ENCODE data around the gene STAT2. TPM values are rescaled to one million over a fixed set of nuclear protein-coding genes. Genes with fewer than 3 reads are reported as not detected.
A peak's percentile ranks its signal among the peaks of the same experiment; 100 is the strongest.

STAT2 gene
- total and polyA plus RNA-seq, 2 of the 13 experiments (the other 11 are each of a cell fraction or from before 2014, with no cell fraction given) = 43.5 to 84.6 TPM

GRCh38 chr12:56321027-56321426, 38.9 kb downstream of the STAT2 start (continued):
- TF ChIP-seq, protein P1, sequence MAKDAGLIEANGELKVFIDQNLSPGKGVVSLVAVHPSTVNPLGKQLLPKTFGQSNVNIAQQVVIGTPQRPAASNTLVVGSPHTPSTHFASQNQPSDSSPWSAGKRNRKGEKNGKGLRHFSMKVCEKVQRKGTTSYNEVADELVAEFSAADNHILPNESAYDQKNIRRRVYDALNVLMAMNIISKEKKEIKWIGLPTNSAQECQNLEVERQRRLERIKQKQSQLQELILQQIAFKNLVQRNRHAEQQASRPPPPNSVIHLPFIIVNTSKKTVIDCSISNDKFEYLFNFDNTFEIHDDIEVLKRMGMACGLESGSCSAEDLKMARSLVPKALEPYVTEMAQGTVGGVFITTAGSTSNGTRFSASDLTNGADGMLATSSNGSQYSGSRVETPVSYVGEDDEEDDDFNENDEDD (CRISPR knock-in tag; IDR thresholded peaks at IDR 0.05; ENCODE audit: borderline replicate concordance) = no peak
- no peak for TF ChIP-seq MYC (CRISPR knock-in tag; IDR thresholded peaks at IDR 0.05; ENCODE audit: borderline replicate concordance)
- TF ChIP-seq ZNF543 (CRISPR knock-in tag; IDR thresholded peaks at IDR 0.05) = no peak
- TF ChIP-seq ZNF24 (IDR thresholded peaks at IDR 0.05) = no peak

DNA sequence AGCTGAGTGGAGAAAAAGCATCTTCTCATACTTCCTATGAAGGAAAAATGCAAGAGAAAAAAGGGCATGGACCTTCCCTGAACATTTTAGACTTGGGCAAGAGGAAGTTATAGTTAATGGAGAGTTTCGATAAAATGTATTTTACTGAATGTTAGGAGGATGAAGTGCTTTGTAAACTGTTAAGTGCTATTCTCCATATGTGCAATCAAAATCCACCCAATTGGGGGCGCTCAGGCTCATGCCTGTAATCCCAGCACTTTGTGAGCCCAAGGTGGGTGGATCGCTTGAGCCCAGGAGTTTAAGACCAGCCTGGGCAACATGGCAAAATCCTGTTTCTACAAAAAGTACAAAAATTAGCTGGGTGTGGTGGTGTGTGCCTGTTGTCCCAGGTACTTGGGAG, 42.2 kb downstream of the STAT2 start:
- in situ Hi-C loops (cut with HindIII; ENCODE audit: extremely low pct_ligation_motif_present, low pct_unique_long_range_greater_than_20kb) (loop anchor here (5.0 kb wide), 1 partner anchor 145 kb away; no protein-coding TSS in a partner anchor), intact Hi-C loops (cut with micrococcal nuclease; ENCODE audit: unreplicated experiment) (loop anchor here (2.0 kb wide), 1 partner anchor 17 kb away; the partner anchor contains the start of gene CS)
- Histone ChIP-seq H4K20me1 (ENCODE audit: insufficient read depth, low read length) (no peaks in the 10 kb centered on the region), H3K4me3 (replicated peaks in 1 of 3; ENCODE audit: insufficient read depth in 1 of 3, low read depth in 2 of 3, low read length in 3 of 3) (no peak overlapping the region), H3K79me2 (ENCODE audit: insufficient read depth, low read length) (peaks cover 17% of the 10 kb centered on the region), H3K9me3 (ENCODE audit: low read length) (no peaks in the 10 kb centered on the region), H3K4me2 (ENCODE audit: low read depth, low read length) (no peak overlapping the region), H2AFZ (ENCODE audit: low read length) (no peak overlapping the region), H3K27me3 (ENCODE audit: control insufficient read depth in 1 of 2, insufficient read depth in 2 of 2, low read length in 2 of 2) (no peaks in the 10 kb centered on the region; a peak in 1 of 5 replicates), H3K36me3 (replicated peaks in 1 of 2; ENCODE audit: control insufficient read depth in 1 of 2, insufficient read depth in 2 of 2, low read length in 2 of 2) (peaks cover 4 to 17% of the 10 kb centered on the region in 2 experiments; a peak in 3 of 5 replicates), H3K27ac (ENCODE audit: extremely low read length, insufficient read depth, low read length) (no peak overlapping the region), H3K9ac (ENCODE audit: insufficient read depth, low read depth, low read length) (no peak overlapping the region), H3K4me1 (ENCODE audit: insufficient read depth, low read length) (peaks cover 24% of the 10 kb centered on the region)
- FAIRE-seq (no peak), ATAC-seq (no peak), DNase-seq (ENCODE audit: low spot score) (no peak)
- TF ChIP-seq CTCF (CRISPR knock-in tag; IDR thresholded peaks at IDR 0.05) = peak; percentile 14; the same call in 1 of the 2 replicates
- TF ChIP-seq KLF13 (CRISPR knock-in tag; IDR thresholded peaks at IDR 0.05) = no peak
- TF ChIP-seq STAG1 (CRISPR knock-in tag; IDR thresholded peaks at IDR 0.05) = peak; percentile 32; the same call in 1 of the 2 replicates
- 94% methylated on average over 3 of the region's 3 CpGs for WGBS (ENCODE audit: low lambda C conversion rate)
- BruUV-seq (replicated peaks) = no TSS peak
- CTCF ChIA-PET (ENCODE audit: low intra/inter-chr PET ratio, low total read pairs) = no interaction called here
- POLR2A ChIA-PET = interaction anchor here (3.8 kb wide), 1 partner anchor 16 kb away, joined by 71 read pairs; the partner anchor contains the start of gene PAN2
